C4-2B (cell line): ENCODE data around the gene RASGEF1C.

Source experiments
- CTCF ChIP-seq: fragments of 450-650 bp; conservative IDR thresholded peaks from 2 replicates; pipeline ENCODE4 v1.5.1; 2017; ENCODE audit warnings: mild to moderate bottlenecking
- ZFX ChIP-seq: fragments of 450-650 bp; IDR thresholded peaks from 2 replicates; pipeline ENCODE4 v1.6.1; 2017

GRCh38 chr5:180191716-180192115 lies 17.3 kb downstream of the RASGEF1C start:
- TF ChIP-seq CTCF, result no peak
- TF ChIP-seq ZFX, result no peak
